Fibroblast of pulmonary artery (primary cell): ENCODE data around the gene IL17RB.

ENCODE experiments used
- DNase-seq: peaks from one replicate; pipeline ENCODE4 v3.0.0-alpha.2; 2010; ENCODE audit warnings: low read depth
- H3K4me3 ChIP-seq: replicated peaks from 2 replicates; pipeline ENCODE4 v1.5.1; 2011; ENCODE audit warnings: low read depth, mild to moderate bottlenecking, control low read depth, low read length, moderate library complexity
- CTCF ChIP-seq: IDR thresholded peaks from 2 replicates; pipeline ENCODE4 v1.5.1; 2011; ENCODE audit warnings: mild to moderate bottlenecking, control low read depth, low read length, inconsistent platforms; ENCODE audit errors: missing control alignments

IL17RB gene

GRCh38 chr3:53860196-53860595 lies 13.8 kb downstream of the IL17RB start:
- TF ChIP-seq CTCF, result no peak
- no peak overlapping the region for H3K4me3 ChIP-seq
- DNase-seq, result no peak

- DNase-seq, result no peak
- no peak overlapping the region for H3K4me3 ChIP-seq
- TF ChIP-seq CTCF, result no peak
Measured at GRCh38 chr3:53862241-53862640, 15.9 kb downstream of the IL17RB start.

GRCh38 chr3:53863145-53863544 lies 16.8 kb downstream of the IL17RB start:
- DNase-seq, result no peak
- no peak for TF ChIP-seq CTCF
- no peak overlapping the region for H3K4me3 ChIP-seq

GRCh38 chr3:53865732-53866499 lies 19.5 kb downstream of the IL17RB start:
- TF ChIP-seq CTCF, result no peak
- DNase-seq, result no peak
- H3K4me3 ChIP-seq, result no peak overlapping the region

GRCh38 chr3:53880396-53881345 lies 34.3 kb downstream of the IL17RB start:
- TF ChIP-seq CTCF, result no peak
- peak; percentile 37 for DNase-seq
- peak overlapping the region; percentile 68 for H3K4me3 ChIP-seq

- H3K4me3 ChIP-seq, result peak within 1 kb of the TSS; percentile 68
- TF ChIP-seq CTCF, result no peak
- peak; percentile 86 for DNase-seq
Measured at GRCh38 chr3:53881691-53882593, 35.6 kb downstream of the IL17RB start, which contains the start of gene ACTR8. Gene ACTR8 (minus strand): TSS chr3:53882152. CDS start chr3:53882101, 51 bp downstream.
